Suprapubic skin (tissue), 4 donors: ENCODE measurements around the gene GTF2A1L. TPM values are rescaled to one million over a fixed set of nuclear protein-coding genes. Genes with fewer than 3 reads are reported as not detected.

Experiments used
- DNase-seq, 2 donors: peaks; one replicate each; pipeline ENCODE4 v3.0.0-alpha.2; 2019; ENCODE audit warnings: low spot score in 2 of 2
- H3K27ac ChIP-seq: fragments of 200-600 bp; sonication (generic); one replicate; pipeline ENCODE4 v1.5.1; 2019
- H3K27me3 ChIP-seq: fragments of 200-600 bp; sonication (generic); one replicate; pipeline ENCODE4 v1.5.1; 2019
- H3K36me3 ChIP-seq: fragments of 200-600 bp; sonication (generic); one replicate; pipeline ENCODE4 v1.5.1; 2019
- H3K4me1 ChIP-seq: fragments of 200-600 bp; sonication (generic); one replicate; pipeline ENCODE4 v1.5.1; 2019
- H3K4me3 ChIP-seq: fragments of 200-600 bp; sonication (generic); one replicate; pipeline ENCODE4 v1.5.1; 2019; ENCODE audit warnings: mild to moderate bottlenecking
- H3K9me3 ChIP-seq: fragments of 200-600 bp; sonication (generic); one replicate; pipeline ENCODE4 v1.5.1; 2019
- CTCF ChIP-seq, 2 donors: fragments of 200-600 bp in 1 of 2; fragments of 450-650 bp in 1 of 2; sonication (generic) in 1 of 2; IDR thresholded peaks; one replicate each; pipeline ENCODE4 v1.5.1; 2016 to 2019; ENCODE audit warnings: antibody characterized with exemption in 2 of 2, mild to moderate bottlenecking in 1 of 2, moderate library complexity in 1 of 2
- EP300 ChIP-seq: sonication (generic); formaldehyde crosslinking; IDR thresholded peaks from one replicate; pipeline ENCODE4 v1.6.1; 2017; ENCODE audit warnings: antibody characterized with exemption
- POLR2A ChIP-seq, 2 donors: fragments of 450-650 bp; IDR thresholded peaks; one replicate each; pipeline ENCODE4 v1.6.1; 2017; ENCODE audit warnings: antibody characterized with exemption in 2 of 2, mild to moderate bottlenecking in 2 of 2, moderate library complexity in 2 of 2
- POLR2AphosphoS5 ChIP-seq, 3 donors: sonication (generic); formaldehyde crosslinking; IDR thresholded peaks; one replicate each; pipeline ENCODE4 v1.6.1; 2017; ENCODE audit warnings: antibody characterized with exemption in 3 of 3
- WGBS: methylation state at CpG from one replicate; pipeline ENCODE4 v1.1.5; 2018; 5-methylcytosine and 5-hydroxymethylcytosine counted together
- total RNA-seq, 4 donors: library from RNA; depleted of rRNA; stranded (reverse); fragments of >200 nt; gene quantifications; one replicate each; pipeline ENCODE4 v1.1.0, GENCODE V29; 2016

GTF2A1L gene
- total RNA-seq, 4 donors from 2014 or later = 1.0 to 2.9 (median 1.1) TPM; not detected in 1

- H3K4me1 ChIP-seq = no peaks in the 10 kb centered on the region
Measured at GRCh38 chr2:48712151-48712550, 94.5 kb downstream of the GTF2A1L start.

GRCh38 chr2:48713647-48714046, 96.0 kb downstream of the GTF2A1L start:
- TF ChIP-seq POLR2AphosphoS5 (IDR thresholded peaks at IDR 0.05) (no peak), EP300 (no peak), CTCF (IDR thresholded peaks at IDR 0.05) (no peak), POLR2A (IDR thresholded peaks at IDR 0.05) (no peak)
- Histone ChIP-seq H3K9me3 (no peaks in the 10 kb centered on the region), H3K4me3 (no peak overlapping the region), H3K27me3 (no peaks in the 10 kb centered on the region), H3K27ac (no peak overlapping the region), H3K36me3 (no peaks in the 10 kb centered on the region), H3K4me1 (no peaks in the 10 kb centered on the region)
- WGBS = 59% methylated on average over 1 of the region's 1 CpG
- DNase-seq = no peak

More at GRCh38 chr2:48712151-48712550, 94.5 kb downstream of the GTF2A1L start:
- H3K9me3 ChIP-seq = no peaks in the 10 kb centered on the region
- H3K4me3 ChIP-seq = no peak overlapping the region
- H3K27ac ChIP-seq = no peak overlapping the region
- 65% methylated on average over 2 of the region's 2 CpGs for WGBS
- no peaks in the 10 kb centered on the region for H3K36me3 ChIP-seq
- TF ChIP-seq POLR2A (IDR thresholded peaks at IDR 0.05) (no peak), EP300 (no peak), POLR2AphosphoS5 (IDR thresholded peaks at IDR 0.05) (no peak), CTCF (IDR thresholded peaks at IDR 0.05) (no peak)
- no peaks in the 10 kb centered on the region for H3K27me3 ChIP-seq
- no peak for DNase-seq

- no peaks in the 10 kb centered on the region for H3K27me3 ChIP-seq
- no peak overlapping the region for H3K4me3 ChIP-seq
- no peaks in the 10 kb centered on the region for H3K9me3 ChIP-seq
- WGBS = 32% methylated on average over 2 of the region's 2 CpGs
- TF ChIP-seq EP300 = no peak
- no peak for TF ChIP-seq POLR2A (IDR thresholded peaks at IDR 0.05)
- TF ChIP-seq POLR2AphosphoS5 (IDR thresholded peaks at IDR 0.05) = no peak
- TF ChIP-seq CTCF (IDR thresholded peaks at IDR 0.05) = no peak
- no peak for DNase-seq
- H3K27ac ChIP-seq = no peak overlapping the region
- H3K4me1 ChIP-seq = no peaks in the 10 kb centered on the region
- no peaks in the 10 kb centered on the region for H3K36me3 ChIP-seq
Measured at GRCh38 chr2:48714245-48714644, 96.6 kb downstream of the GTF2A1L start.

GRCh38 chr2:48715042-48715899, 97.6 kb downstream of the GTF2A1L start:
- 64% methylated on average over 7 of the region's 7 CpGs for WGBS
- no peak for TF ChIP-seq EP300
- TF ChIP-seq POLR2A (IDR thresholded peaks at IDR 0.05) = no peak
- no peak for TF ChIP-seq CTCF (IDR thresholded peaks at IDR 0.05)
- TF ChIP-seq POLR2AphosphoS5 (IDR thresholded peaks at IDR 0.05) = no peak
- Histone ChIP-seq H3K9me3 (no peaks in the 10 kb centered on the region), H3K36me3 (no peaks in the 10 kb centered on the region), H3K4me1 (no peaks in the 10 kb centered on the region), H3K27me3 (no peaks in the 10 kb centered on the region), H3K27ac (no peak overlapping the region), H3K4me3 (no peak overlapping the region)
- no peak for DNase-seq

- Histone ChIP-seq H3K27me3 (no peaks in the 10 kb centered on the region), H3K27ac (no peak overlapping the region), H3K4me1 (no peaks in the 10 kb centered on the region), H3K9me3 (no peaks in the 10 kb centered on the region), H3K4me3 (no peak overlapping the region), H3K36me3 (no peaks in the 10 kb centered on the region)
- WGBS = 78% methylated on average over 1 of the region's 1 CpG
- DNase-seq = no peak
- TF ChIP-seq POLR2A (IDR thresholded peaks at IDR 0.05) (no peak), POLR2AphosphoS5 (IDR thresholded peaks at IDR 0.05) (no peak), EP300 (no peak), CTCF (IDR thresholded peaks at IDR 0.05) (no peak)
Measured at GRCh38 chr2:48715956-48716355, 98.3 kb downstream of the GTF2A1L start.
